Measurements from ENCODE around the gene VARS2.

The VARS2 gene

GRCh38 chr6:30884521-30885480 lies 29.2 kb upstream of the VARS2 start:
- peak; percentile 35 for DNase-seq

GRCh38 chr6:30885481-30885998 lies 28.5 kb upstream of the VARS2 start:
- no peak for DNase-seq

DNA sequence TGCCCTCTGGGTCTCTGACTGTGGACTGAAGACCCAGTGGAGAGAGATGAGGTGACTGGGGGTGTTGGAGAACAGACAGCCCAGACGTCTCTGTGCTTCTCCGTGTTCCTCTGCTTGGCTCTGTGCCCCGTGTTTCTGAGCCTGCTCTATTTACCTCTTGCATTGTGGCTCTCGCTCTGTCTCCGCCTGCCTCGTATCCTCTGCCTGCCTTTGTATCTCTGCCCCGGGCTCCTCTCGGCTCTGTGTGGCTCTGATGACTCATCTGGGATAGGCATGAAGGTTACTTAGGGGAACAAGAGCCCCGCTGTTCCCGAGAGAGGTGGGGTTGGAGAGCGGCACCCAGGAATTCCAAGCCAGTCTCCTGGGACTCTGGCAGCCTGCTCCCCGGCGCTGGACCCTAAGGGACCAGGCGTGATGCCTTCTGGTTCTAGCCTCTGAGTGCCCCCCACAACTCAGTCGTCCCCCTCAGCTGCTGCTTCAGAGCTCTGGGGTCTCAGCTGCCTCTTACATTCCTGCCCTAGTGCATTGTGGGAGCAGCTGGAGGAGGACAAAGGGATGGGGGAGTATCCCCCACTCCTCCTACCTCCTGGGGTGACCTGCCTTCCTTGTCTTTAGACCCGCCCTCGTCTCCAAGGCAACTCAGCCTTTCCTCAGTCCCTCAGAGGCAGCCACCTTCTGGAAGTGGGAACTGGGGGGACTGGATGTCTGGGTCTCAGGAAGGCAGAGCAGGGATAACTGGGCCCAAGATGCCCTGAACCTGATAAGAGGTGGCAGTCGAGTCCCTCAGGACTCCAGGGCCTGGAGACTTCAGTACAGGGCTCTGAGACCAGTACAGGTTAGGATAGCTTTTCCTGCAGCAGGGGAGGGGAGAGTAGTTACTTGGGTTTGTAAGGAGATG lies 27.8 kb upstream of the VARS2 start:
- no peak for DNase-seq

- DNase-seq, result no peak
Measured at GRCh38 chr6:30886897-30887255, 27.2 kb upstream of the VARS2 start.

DNA sequence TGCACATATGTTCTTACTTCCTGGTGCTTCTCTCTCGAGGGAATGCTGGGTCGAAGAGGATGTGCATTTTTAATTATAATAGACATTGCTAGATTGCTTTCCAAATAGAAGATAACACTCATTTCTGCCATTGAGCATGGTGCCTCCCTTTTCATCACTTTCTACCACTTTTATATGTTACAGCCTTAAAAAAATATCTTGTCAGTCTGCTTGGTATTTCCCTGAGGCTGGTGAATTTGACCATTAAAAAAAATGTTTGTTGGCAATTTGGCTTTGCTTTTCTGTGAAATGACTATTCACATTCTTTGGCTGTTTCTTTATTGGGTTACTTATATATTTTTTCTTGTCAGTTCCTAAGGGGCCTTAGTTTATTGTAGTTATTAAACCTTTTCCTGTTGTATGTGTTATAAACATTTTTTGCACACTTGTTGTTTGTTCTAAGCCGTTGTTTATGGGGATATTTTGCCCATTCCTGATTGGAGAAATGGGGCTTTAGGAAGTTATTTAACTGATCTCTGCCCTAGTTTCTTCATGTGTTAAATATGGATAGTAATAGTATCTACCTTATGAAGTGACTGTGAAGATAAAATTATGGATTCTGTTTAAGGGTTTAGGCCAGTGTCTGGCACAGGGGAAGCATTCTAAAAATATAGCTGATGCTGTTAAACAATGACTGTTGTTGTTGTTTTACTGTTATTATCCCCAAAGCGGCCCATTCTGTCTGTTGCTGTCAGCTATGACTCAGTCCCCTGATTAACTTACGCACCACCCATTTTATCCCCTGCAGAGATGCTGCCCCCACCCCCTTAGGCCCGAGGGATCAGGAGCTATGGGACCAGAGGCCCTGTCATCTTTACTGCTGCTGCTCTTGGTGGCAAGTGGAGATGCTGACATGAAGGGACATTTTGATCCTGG lies 25.9 kb upstream of the VARS2 start:
- no peak for DNase-seq

DNA sequence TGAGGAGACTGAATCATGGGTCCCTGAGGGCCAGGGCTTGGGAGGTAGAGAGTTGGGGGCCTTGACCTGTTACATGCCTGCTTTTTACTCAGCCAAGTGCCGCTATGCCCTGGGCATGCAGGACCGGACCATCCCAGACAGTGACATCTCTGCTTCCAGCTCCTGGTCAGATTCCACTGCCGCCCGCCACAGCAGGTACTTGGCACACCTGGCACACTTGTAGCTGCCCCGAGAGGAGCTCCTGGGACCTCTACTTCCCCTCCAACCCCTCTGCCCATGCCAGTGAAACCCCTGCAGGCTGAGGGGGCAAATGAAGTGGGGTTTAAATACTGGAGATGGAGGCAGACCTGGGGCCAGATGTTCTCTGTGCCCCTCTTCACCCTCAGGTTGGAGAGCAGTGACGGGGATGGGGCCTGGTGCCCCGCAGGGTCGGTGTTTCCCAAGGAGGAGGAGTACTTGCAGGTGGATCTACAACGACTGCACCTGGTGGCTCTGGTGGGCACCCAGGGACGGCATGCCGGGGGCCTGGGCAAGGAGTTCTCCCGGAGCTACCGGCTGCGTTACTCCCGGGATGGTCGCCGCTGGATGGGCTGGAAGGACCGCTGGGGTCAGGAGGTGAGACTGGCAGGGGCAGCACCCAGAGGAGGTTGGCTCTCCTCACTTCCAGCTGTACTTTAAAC lies 25.1 kb upstream of the VARS2 start:
- no peak for DNase-seq

DNA sequence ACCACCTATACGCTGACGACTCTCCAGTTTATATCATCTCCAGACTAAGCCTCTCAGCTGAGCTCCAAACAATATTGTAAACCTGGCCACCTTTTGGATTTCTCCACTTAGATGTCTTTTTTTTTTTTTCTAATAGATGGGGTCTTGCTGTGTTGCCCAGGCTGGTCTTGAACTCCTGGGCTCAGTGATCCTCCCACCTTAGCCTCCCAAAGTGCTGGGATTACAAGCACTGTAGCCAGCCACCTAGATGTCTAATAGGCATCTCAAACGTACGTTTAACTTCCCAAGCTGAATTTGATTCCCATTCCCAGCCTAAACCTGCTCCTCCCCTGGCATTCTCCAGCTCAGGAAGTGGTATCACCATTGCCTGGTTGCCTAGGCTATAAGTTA lies 24.5 kb upstream of the VARS2 start:
- DNase-seq, result no peak

DNA sequence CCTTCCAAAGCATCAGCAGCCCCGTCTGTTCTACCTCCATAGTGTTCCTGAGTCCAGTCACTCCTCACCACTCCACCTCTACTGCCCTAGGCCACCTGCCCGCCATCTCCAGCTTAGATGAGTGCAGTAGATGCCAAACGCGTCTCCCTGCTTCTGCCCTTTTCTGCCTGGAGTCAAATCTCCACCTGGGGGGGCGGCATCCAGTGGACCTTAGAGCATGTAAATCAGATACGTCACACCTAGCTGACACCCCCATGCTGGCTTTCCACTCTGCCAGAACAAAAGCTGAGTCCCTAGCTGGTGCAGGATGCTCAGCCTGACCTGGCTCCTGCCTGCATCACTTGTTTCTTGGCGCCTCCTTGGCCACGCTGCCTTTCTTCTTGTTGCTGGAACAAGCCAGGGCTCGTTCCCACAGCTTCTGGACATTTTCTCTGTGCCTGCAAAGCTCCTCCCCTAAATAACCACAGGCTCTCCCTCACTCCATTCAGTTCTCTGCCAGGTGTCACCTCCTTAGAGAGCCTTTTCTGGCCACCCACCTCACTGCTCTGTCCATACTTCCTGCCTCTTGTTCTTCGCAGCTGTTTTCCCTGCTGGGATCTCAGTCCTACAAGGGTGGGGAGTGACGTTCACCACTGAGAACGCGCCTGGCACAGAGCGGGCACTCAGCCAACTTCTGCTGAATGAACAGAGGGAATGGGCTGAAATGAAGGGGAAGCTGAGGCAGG lies 24.0 kb upstream of the VARS2 start:
- DNase-seq, result no peak

DNA sequence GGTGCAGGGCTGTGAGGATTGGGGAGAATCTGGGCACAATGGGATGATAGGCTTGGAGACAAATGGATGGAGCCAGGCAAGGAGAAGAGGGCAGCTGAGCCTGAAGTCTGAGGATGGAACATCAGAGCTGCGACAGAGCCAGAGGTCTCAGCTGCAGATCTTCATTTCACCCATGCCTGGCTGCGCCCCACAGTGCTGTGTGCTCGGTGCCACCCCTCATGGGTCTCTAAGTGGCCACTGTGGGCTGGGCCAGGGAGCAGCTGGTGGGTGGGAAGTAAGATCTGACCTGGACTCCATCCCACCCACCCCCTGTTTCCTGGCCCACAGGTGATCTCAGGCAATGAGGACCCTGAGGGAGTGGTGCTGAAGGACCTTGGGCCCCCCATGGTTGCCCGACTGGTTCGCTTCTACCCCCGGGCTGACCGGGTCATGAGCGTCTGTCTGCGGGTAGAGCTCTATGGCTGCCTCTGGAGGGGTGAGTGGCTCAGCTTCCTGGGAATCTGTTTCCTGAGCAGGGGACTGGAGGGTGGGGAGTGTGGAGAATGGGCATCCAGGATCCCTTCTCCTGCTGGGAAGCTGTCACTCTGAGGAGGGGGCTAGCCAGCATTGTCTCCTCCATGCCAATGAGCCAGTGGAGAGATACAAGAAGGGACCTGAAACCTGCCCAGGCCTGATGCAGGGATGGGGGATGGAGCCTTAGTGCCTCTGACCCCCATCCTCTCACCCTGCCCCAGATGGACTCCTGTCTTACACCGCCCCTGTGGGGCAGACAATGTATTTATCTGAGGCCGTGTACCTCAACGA lies 23.2 kb upstream of the VARS2 start:
- no peak for DNase-seq

DNA sequence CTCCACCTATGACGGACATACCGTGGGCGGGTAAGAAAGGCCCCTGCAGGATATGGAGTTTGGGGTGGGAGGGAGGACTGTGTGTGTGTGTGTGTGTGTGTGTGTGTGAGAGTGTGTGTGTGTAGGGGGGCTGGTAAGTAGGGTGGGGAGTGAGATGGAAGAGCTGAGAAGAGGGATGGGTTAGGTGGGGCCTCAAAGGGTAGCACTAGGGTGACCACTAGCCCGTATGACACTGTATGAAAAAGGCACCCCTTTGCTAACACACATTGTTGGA lies 22.7 kb upstream of the VARS2 start:
- no peak for DNase-seq

- DNase-seq, result no peak
Measured at GRCh38 chr6:30891816-30892538, 22.1 kb upstream of the VARS2 start.

- DNase-seq, result no peak
Measured at GRCh38 chr6:30893001-30893591, 20.9 kb upstream of the VARS2 start.

GRCh38 chr6:30893666-30894065 lies 20.4 kb upstream of the VARS2 start:
- no peak for DNase-seq

DNA sequence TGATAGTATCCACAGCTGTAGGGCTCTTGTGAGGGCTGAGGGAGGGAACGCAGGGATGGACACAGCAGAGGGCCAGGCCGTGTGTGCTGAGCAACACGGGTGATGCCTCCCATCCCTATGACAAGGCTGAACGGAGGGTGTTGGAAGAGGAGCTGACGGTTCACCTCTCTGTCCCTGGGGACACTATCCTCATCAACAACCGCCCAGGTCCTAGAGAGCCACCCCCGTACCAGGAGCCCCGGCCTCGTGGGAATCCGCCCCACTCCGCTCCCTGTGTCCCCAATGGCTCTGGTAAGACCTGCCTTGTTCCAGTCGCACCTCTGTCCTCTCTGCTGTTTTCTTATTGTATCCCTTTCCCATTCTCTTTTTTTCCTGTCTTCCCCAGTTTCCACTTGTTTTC lies 19.7 kb upstream of the VARS2 start:
- no peak for DNase-seq

- no peak for DNase-seq
Measured at GRCh38 chr6:30894935-30895334, 19.1 kb upstream of the VARS2 start.

- no peak for DNase-seq
Measured at GRCh38 chr6:30895343-30895742, 18.7 kb upstream of the VARS2 start.

DNA sequence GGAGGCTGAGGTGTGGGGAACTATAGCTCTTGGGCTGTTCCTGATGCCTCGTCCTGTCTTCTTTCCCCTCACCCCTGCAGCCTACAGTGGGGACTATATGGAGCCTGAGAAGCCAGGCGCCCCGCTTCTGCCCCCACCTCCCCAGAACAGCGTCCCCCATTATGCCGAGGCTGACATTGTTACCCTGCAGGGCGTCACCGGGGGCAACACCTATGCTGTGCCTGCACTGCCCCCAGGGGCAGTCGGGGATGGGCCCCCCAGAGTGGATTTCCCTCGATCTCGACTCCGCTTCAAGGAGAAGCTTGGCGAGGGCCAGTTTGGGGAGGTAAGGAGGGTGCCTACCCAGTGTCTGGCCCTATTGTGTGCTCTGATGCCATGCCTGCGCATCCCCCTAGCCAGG lies 17.5 kb upstream of the VARS2 start:
- no peak for DNase-seq

DNA sequence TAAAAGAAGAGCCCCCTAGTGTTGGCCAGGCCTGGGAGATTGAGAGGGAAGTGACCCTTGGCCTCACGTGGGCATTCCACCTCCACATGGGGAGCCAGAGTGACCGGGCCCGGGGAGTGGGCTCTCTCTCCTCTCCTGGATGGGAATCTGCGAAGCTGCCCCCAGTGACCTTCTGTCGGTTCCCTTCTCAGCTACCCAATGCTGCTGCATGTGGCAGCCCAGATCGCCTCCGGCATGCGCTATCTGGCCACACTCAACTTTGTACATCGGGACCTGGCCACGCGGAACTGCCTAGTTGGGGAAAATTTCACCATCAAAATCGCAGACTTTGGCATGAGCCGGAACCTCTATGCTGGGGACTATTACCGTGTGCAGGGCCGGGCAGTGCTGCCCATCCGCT lies 16.2 kb upstream of the VARS2 start:
- no peak for DNase-seq

DNA sequence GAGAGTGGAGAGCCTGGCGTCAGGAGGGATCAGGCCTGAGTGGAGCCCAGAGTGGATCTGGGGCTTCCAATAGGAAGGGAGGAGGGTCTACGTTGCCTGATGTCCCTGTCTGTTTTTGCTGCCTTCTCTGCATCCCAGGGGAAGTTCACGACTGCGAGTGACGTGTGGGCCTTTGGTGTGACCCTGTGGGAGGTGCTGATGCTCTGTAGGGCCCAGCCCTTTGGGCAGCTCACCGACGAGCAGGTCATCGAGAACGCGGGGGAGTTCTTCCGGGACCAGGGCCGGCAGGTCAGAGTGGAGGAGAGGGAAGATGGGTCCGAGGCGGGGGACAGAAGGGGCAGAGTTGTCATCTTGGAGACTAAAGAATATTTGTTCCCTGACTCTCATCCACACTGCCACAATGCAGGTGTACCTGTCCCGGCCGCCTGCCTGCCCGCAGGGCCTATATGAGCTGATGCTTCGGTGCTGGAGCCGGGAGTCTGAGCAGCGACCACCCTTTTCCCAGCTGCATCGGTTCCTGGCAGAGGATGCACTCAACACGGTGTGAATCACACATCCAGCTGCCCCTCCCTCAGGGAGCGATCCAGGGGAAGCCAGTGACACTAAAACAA lies 15.2 kb upstream of the VARS2 start:
- DNase-seq, result no peak

All from CD4-positive, alpha-beta T cell treated with Interleukin-10 for 1 hour (primary cell).